DMS114 treated with DMSO at 0.1 percent for 48 hours (cell line): ENCODE data around the gene PTGES2.
"Not testable (repeated sequence)": the region's sequence is repeated elsewhere in the genome, so short reads cannot be mapped to it uniquely, and the experiment has no call there.

ENCODE experiments used
- DNase-seq: peaks from one replicate; lab custom pipeline; 2025; ENCODE audit not compliant: unreplicated experiment; lab: John Stamatoyannopoulos, UW

PTGES2 gene

DNA sequence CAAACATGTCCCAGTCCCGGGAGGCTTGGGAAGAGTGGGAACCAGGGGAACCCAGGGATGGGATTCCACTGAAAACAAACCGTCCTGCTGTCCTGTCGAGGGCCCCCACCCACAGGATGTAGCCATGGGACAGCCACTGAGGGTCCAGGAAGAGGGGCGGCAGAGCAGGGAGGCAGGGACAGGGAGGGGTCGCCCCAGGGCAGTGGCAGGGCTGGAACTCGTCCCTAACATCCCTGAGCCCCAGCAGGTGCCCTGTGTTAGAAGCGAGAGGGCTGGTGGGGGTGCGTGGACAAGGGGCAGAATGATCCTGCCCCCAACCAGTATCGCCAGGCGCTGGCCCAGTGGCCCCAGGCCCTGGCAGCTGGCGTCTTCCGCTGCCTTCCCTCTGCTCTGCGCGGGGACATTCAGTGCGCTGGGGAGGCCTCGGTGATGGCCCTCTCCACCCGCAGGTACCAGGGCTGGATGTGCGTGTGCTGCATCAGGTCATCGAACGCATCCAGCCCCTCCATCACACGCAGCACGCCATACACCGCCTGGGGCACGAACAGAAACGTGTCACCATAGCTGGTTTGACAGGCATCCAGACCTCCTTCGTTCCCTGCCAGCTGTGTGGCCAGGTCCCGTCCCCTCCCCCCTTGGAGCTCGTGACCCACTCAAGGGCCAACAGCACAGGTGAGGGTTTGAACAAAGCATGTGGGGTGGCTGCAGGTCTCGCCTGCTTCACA is 6.6 kb downstream of the PTGES2 start:
- no peak for DNase-seq

DNA sequence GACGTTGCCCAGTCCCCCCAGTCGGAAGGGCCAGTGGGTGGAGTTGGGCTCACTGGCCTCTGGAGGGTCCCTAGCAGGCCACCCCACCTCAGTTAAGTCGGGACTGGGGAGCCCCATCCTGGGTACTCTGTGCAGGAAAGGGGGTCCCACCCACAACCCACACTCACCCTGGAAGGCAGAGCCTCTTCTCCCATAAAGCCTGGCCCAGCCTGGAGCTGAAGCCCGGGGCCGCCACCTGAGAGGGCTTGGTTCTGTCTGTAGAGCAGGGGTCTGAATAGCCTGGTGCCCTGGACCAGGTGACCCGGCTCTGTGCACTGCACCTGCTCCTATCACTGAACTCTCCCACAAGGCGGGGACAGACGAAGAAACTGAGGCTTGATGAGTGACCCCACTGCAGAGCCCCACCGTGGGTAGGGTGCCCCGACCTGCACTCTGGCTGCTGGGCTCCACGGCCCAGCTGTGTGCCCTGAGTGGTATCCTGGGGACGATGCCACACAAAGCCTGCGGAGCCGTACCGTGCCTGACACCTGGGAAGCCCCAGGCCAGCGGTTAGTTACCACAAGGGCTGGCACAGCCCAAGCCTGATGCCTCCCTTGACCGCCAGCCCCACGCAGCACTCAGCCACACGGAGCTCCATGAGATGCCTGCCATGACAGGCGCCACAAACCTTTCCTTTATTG is 7.3 kb downstream of the PTGES2 start:
- DNase-seq = no peak

DNA sequence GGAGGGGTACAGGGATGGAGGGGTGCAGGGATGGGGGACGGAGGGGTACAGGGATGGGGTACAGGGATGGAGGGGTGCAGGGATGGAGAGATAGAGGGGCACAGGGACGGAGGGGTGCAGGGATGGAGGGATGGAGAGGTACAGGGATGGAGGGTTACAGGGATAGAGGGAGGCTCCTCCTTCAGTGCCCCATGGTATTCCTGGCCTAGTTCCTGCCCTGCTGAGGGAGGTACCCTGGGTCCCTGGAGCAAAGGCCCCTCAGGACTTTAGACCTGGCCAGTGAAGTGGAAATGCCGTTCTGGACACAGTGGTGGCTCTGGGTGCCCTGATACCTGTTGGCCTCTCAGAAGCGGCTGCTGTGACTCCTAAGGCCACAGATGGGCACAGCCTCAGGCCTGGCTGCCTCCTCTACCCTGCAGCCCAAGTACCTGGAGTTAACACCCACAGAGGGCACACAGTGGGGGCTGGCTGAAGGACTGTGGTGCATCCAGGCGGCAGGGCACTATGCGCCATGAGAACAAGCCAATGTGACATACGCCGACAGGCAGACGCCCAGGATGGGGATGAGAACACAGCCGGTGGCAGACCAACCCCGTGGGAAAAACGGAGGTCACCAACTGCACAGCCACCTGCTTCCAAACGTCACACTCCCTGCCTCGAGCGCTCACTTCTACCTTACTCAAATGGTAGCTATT is 8.4 kb downstream of the PTGES2 start:
- no peak for DNase-seq

DNA sequence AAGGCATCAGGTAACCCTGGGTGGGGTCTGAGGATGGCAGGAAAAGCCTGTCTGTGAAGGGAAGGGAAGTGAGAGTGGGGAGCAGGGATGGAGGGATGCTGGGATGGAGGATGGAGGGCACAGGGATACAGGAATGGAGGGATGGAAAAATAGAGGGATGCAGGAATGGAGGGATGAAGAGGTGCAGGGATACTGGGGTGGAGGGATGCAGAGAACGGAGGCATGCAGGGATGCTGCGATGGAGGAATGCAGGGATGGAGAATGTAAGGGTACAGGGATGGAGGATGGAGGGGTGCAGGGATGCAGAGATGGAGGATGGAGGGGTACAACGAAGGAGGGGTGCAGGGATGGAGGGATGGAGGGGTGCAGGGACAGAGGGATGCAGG is 9.1 kb downstream of the PTGES2 start:
- DNase-seq = no peak

DNA sequence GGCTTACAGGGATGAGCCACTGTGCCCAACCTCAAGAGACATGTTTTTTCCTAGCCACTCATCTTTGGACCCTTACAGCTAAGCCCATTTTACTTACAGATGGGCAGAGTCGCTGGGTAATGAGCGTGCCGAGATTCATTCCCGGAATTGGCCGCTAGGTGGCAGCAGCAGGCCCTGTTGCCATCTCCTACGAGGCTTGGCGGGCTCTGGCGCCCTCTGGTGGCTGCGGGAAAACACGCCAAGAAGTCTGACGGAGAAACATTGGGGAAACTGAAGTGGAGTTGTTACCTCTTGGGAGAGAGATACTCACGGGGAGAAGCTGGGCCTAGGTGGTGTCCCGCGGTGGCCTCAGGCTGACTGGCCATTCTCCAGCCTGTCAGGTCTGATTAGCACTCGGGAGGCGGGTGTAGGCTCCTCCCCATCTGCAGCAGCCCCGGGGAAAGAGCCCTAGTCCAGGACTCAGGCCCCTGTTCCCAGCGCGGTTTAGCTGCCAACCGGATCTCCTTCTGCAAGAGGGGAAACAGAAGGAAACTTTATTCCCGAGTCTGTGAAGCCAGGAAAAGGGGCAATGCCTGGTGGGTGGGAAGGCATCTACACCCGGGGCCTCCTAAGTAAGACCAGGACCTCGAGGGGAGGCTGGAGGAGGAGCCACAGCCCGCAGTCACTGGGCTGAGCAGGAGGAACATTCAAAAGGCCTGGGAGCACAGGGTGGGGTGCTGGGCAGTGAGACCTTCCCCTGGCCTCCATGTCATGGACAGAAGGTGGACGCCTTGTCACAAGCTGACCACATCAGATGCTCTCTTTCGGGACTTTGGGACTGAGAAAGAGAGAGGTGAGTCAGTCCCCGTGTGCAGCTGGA is 9.7 kb downstream of the PTGES2 start:
- DNase-seq = peak; percentile 75

DNA sequence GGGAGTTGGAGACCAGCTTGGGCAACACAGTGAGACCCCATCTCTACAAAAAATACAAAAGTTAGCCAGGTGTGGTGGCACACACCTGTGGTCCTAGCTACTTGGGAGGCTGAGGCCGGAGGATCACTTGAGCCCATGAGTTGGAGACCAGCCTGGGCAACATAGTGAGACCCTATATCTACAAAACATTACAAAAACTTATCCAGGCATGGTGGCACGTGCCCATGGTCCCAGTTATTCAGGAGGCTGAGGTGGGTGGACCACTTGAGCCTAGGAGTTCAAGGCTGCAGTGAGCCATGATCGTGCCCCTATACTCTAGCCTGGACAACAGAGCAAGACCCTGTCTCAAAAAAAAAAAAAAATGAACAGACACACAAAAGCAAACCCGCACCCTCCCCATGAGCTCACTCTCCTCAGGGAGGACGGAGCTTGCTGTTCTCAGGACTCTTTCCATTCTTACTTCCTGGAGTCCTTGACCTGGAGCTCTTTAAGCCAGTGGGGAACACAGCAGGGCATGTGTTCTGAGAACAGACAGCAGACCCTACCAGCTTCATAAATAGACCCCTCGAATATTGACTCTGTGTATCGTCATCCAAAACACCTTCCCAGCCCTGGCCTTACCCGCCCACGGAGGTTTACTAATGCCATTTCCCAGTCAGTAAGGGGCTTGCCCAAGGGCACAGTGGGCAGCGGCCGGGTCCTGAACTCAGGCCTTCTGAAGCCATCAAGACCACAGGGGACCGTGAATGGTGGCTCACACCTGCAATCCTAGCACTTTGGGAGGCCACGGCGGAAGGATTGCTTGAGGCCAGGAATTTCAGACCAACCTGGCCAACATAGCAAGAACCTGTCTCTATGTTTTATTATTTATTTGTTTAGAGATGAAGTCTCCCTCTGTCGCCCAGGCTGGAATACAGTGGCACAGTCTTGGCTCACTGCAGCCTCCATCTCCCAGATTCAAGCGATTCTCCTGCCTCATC is 11.1 kb downstream of the PTGES2 start:
- no peak for DNase-seq

DNA sequence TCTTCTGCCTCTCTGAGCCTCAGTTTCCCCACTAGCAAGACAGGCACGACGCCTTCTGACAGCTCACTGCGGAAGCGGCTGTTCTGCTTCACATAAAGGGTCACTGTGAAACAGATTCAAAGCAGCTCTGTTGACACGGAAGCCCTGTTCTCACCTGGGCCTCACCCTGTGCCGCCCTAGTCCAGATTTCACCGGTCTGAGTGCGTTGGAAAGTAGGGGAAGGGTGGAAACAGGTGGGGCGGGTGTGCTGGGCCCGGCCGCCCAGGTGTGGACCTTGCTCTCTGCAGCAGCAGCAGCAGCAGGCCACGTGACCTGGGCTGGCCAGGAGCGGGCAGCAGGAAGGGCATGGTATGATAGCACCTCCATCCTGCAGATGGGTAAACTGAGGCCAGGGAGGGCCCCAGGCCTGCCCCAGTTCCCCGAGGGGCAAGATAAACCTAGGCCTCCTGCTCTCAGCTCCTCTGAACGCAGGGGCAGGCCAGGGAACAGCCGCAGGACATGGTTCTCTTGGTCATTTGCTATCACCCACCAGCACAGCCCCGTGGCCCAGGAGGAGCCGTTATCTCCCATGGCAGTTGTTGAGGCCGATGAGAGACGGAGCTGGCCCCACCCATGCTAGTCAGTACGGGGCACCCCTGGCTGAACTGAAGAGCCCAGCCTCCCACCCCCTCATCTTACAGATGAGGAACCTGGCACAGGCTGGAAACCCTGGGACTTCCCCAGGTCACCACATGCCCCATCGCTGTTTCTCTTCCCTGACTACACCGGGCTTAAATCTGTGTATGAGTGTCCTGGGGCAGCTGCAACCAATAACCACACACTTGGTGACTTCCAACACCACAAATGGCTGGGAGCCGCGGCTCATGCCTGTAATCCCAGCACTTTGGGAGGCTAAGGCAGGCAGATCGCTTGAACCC is 12.1 kb downstream of the PTGES2 start:
- DNase-seq = no peak

DNA sequence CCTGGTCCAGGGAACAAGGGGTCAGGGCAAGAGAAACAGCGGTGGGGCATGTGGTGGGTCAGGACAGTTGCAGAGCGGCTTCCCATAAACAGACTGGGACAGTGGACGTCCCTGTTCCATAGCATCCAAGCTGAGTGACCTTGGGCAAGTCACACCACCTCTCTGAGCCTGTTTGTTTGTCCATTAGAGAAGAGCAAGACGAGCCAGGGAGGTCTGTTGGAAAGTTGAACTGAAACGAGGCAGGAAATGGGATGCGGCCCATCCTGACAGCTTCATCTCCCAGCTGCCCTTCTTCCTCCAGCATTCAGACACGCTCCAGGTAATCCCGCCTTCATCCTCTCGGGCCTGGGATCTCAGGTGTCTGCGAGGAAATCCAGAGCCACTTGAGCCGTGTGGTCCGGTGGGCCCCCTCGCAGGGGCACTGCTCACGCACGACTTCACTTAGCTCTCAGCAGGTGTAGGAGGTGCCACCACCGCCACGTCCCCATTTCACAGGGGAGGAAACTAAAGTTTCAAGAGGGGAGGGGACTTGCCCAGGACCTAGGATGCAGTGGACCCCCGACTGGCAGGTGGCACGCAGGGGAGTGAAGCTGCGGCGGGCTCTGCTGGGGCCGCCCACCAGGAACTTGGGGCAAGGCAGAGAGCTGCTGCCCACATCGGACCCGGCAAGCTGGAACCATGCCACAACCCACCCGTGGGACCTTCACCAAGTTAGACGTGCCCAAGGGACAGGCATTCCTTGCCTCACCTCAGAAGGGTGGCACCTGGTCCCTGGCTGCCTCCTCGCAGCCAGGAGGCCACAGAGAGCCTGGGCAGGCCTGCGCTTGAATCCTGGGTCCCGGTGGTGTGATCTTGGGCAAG is 13.0 kb downstream of the PTGES2 start:
- no peak for DNase-seq

DNA sequence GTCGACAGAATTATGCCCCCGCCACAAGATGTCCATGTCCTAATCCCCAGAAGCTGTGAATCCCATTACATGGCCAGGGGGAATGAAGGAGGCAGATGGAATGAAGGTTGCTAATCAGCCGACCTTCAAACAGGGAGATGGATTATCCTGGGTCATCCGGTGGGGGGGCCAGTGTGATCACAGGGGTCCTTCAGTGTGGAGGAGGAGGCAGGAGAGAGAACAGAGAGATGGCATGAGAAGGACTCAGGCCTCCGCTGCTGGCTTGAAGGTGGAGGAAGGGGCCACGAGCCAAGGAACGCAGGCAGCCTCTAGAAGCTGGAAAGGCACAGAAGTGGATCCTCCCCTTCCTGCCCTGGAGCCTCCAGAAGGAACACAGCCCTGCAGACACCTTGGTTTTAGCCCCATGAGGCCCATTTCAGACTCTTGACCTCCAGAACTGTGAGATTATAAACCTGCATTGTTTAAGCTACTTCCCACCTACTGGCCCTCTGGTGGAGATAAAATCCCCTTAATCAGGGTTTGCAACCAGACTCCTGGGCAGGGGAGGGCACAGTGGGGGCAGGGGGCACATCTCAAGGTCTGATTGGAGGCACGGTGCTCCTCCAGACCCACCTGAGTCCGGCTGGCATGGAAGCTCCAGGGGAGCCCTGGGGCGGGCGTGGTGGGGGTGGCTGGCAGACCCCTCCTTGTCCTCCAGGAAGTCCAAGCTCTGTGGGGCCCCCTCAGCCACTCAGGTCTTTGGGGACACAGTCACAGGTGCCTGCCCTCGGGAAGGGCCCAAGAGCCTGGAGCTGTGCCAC is 13.8 kb downstream of the PTGES2 start:
- no peak for DNase-seq

DNA sequence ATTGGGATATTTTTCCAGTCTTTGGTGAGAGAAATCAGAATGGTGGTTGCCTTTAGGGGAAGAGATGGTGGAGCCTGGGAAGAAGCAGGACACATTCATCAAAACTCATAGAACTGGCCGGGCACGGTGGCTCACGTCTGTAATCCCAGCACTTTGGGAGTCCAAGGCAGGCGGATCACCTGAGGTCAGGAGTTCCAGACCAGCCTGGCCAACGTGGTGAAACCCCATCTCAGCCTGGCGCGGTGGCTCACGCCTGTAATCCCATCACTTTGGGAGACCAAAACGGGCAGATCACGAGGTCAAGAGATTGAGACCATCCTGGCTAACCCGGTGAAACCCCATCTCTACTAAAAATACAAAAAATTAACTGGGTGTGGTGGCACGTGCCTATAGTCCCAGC is 15.8 kb downstream of the PTGES2 start:
- DNase-seq = not testable (repeated sequence)

DNA sequence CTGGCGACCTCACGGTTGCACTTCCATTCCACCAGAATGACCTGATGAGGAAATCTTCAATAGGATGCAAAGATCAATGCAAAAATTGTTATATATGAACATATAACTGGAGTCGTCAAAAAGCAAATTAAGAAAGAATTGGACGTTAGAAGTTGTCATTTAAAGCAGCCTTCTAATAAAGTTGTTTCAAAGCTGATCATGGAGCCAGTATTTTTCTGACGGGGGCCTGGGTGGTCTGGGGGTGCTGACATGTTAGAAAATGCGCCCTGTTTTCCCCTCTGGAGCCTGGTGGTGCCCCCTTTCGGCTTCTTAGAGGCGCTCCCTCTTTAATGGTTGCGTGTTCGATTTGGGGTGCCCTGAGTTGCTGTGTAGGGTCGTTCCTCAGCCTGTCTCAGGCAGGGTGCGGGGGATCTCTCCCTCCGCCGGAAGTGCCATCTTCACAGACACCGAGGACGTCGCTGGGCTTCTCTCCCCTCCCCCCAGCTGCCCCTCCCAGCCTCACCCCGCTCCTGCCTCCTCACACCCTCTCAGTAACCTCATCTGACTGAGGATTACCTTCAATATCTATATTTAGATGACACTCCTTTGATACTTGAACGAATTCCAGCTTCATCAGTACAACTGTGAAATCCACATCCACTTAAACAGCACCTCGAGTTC is 18.3 kb downstream of the PTGES2 start:
- no peak for DNase-seq

DNA sequence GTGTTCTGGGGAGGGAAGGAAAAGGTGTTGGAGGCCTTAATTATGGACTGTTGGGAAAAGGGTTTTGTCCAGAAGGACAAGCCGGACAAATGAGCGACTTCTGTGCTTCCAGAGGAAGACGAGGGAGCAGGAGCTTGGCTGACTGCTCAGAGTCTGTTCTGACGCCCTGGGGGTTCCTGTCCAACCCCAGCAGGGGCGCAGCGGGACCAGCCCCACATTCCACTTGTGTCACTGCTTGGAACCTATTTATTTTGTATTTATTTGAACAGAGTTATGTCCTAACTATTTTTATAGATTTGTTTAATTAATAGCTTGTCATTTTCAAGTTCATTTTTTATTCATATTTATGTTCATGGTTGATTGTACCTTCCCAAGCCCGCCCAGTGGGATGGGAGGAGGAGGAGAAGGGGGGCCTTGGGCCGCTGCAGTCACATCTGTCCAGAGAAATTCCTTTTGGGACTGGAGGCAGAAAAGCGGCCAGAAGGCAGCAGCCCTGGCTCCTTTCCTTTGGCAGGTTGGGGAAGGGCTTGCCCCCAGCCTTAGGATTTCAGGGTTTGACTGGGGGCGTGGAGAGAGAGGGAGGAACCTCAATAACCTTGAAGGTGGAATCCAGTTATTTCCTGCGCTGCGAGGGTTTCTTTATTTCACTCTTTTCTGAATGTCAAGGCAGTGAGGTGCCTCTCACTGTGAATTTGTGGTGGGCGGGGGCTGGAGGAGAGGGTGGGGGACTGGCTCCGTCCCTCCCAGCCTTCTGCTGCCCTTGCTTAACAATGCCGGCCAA is 19.1 kb downstream of the PTGES2 start:
- DNase-seq = no peak

DNA sequence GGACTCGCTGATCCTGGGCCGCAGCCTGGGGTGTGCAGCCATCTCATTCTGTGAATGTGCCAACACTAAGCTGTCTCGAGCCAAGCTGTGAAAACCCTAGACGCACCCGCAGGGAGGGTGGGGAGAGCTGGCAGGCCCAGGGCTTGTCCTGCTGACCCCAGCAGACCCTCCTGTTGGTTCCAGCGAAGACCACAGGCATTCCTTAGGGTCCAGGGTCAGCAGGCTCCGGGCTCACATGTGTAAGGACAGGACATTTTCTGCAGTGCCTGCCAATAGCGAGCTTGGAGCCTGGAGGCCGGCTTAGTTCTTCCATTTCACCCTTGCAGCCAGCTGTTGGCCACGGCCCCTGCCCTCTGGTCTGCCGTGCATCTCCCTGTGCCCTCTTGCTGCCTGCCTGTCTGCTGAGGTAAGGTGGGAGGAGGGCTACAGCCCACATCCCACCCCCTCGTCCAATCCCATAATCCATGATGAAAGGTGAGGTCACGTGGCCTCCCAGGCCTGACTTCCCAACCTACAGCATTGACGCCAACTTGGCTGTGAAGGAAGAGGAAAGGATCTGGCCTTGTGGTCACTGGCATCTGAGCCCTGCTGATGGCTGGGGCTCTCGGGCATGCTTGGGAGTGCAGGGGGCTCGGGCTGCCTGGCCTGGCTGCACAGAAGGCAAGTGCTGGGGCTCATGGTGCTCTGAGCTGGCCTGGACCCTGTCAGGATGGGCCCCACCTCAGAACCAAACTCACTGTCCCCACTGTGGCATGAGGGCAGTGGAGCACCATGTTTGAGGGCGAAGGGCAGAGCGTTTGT is 19.9 kb downstream of the PTGES2 start:
- no peak for DNase-seq

DNA sequence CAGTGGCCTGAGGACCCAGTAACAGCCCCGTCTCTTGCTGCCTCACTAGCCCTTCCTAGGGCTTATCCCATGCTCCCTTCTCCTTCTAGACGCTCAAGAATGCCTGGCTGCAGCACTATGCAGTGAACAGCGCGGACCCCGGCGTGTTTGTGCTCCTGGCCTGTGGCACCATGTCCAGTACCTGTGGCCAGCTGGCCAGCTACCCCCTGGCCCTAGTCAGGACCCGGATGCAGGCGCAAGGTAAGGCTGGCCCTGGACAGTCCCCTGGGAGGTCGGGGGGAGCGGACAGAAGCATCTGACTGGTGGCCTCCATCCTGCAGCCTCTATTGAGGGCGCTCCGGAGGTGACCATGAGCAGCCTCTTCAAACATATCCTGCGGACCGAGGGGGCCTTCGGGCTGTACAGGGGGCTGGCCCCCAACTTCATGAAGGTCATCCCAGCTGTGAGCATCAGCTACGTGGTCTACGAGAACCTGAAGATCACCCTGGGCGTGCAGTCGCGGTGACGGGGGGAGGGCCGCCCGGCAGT is 20.5 kb downstream of the PTGES2 start:
- DNase-seq = no peak
